HG03575 (cell line): Measurements from ENCODE around the gene TNP2.
"Not testable (repeated sequence)": the region's sequence is repeated elsewhere in the genome, so short reads cannot be mapped to it uniquely, and the experiment has no call there.

Experiments used
- ATAC-seq: cut with Tn5 transposase; IDR thresholded peaks from one replicate; pipeline ENCODE4 v1.9.1; 2021; ENCODE audit not compliant: unreplicated experiment, insufficient number of reproducible peaks, low FRiP score; ENCODE audit errors: extremely low read depth

TNP2 gene

GRCh38 chr16:11232302-11232851, 36.7 kb downstream of the TNP2 start:
- ATAC-seq: no peak

GRCh38 chr16:11231367-11231970, 37.7 kb downstream of the TNP2 start:
- no peak for ATAC-seq

GRCh38 chr16:11229906-11230305, 39.2 kb downstream of the TNP2 start:
- no peak for ATAC-seq

- no peak for ATAC-seq
Measured at GRCh38 chr16:11229432-11229831, 39.7 kb downstream of the TNP2 start.

GRCh38 chr16:11225677-11226549, 43.2 kb downstream of the TNP2 start:
- no peak for ATAC-seq

GRCh38 chr16:11224894-11225676, 44.0 kb downstream of the TNP2 start:
- peak; percentile 46 for ATAC-seq

- no peak for ATAC-seq
Measured at GRCh38 chr16:11224096-11224893, 44.8 kb downstream of the TNP2 start.

- not testable (repeated sequence) for ATAC-seq
Measured at GRCh38 chr16:11220507-11220906, 48.6 kb downstream of the TNP2 start.

GRCh38 chr16:11219178-11219577, 49.9 kb downstream of the TNP2 start:
- ATAC-seq: no peak

GRCh38 chr16:11218604-11218962, 50.5 kb downstream of the TNP2 start:
- ATAC-seq: no peak
